ENCODE results near the gene MB.

Gene MB

GRCh38 chr22:35661464-35661863 lies 44.3 kb upstream of the MB start:
- no peaks in the 10 kb centered on the region for H3K4me1 ChIP-seq (ENCODE audit: insufficient read depth, poor library complexity, severe bottlenecking)
- H3K27me3 ChIP-seq (ENCODE audit: insufficient read depth, poor library complexity, severe bottlenecking), result no peaks in the 10 kb centered on the region
- TF ChIP-seq, protein P1, sequence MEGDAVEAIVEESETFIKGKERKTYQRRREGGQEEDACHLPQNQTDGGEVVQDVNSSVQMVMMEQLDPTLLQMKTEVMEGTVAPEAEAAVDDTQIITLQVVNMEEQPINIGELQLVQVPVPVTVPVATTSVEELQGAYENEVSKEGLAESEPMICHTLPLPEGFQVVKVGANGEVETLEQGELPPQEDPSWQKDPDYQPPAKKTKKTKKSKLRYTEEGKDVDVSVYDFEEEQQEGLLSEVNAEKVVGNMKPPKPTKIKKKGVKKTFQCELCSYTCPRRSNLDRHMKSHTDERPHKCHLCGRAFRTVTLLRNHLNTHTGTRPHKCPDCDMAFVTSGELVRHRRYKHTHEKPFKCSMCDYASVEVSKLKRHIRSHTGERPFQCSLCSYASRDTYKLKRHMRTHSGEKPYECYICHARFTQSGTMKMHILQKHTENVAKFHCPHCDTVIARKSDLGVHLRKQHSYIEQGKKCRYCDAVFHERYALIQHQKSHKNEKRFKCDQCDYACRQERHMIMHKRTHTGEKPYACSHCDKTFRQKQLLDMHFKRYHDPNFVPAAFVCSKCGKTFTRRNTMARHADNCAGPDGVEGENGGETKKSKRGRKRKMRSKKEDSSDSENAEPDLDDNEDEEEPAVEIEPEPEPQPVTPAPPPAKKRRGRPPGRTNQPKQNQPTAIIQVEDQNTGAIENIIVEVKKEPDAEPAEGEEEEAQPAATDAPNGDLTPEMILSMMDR (IDR thresholded peaks at IDR 0.05; ENCODE audit: poor library complexity, severe bottlenecking), result no peak
- H3K4me3 ChIP-seq (ENCODE audit: severe bottlenecking), result no peak overlapping the region
- H3K27ac ChIP-seq (ENCODE audit: poor library complexity, severe bottlenecking), result no peak overlapping the region
- peaks cover 18% of the 10 kb centered on the region for H3K9me3 ChIP-seq (ENCODE audit: severe bottlenecking)
- ATAC-seq (ENCODE audit: low read depth), result no peak
- peaks cover 39% of the 10 kb centered on the region for H3K36me3 ChIP-seq (ENCODE audit: low read depth)
- DNase-seq (ENCODE audit: low spot score), result no peak

GRCh38 chr22:35660291-35661127 lies 43.4 kb upstream of the MB start:
- TF ChIP-seq, protein P1 (IDR thresholded peaks at IDR 0.05; ENCODE audit: poor library complexity, severe bottlenecking), result no peak
- DNase-seq (ENCODE audit: low spot score), result no peak
- Histone ChIP-seq H3K9me3 (ENCODE audit: severe bottlenecking) (peaks cover 14% of the 10 kb centered on the region), H3K4me3 (ENCODE audit: severe bottlenecking) (no peak overlapping the region), H3K27ac (ENCODE audit: poor library complexity, severe bottlenecking) (no peak overlapping the region), H3K27me3 (ENCODE audit: insufficient read depth, poor library complexity, severe bottlenecking) (no peaks in the 10 kb centered on the region), H3K4me1 (ENCODE audit: insufficient read depth, poor library complexity, severe bottlenecking) (no peaks in the 10 kb centered on the region), H3K36me3 (ENCODE audit: low read depth) (peaks cover 39% of the 10 kb centered on the region)
- ATAC-seq (ENCODE audit: low read depth), result no peak

GRCh38 chr22:35657571-35658312 lies 40.6 kb upstream of the MB start:
- H3K27me3 ChIP-seq (ENCODE audit: insufficient read depth, poor library complexity, severe bottlenecking), result no peaks in the 10 kb centered on the region
- no peak overlapping the region for H3K4me3 ChIP-seq (ENCODE audit: severe bottlenecking)
- DNase-seq (ENCODE audit: low spot score), result no peak
- TF ChIP-seq, protein P1 (IDR thresholded peaks at IDR 0.05; ENCODE audit: poor library complexity, severe bottlenecking), result no peak
- no peaks in the 10 kb centered on the region for H3K4me1 ChIP-seq (ENCODE audit: insufficient read depth, poor library complexity, severe bottlenecking)
- no peaks in the 10 kb centered on the region for H3K9me3 ChIP-seq (ENCODE audit: severe bottlenecking)
- ATAC-seq (ENCODE audit: low read depth), result no peak
- H3K27ac ChIP-seq (ENCODE audit: poor library complexity, severe bottlenecking), result no peak overlapping the region
- H3K36me3 ChIP-seq (ENCODE audit: low read depth), result peaks cover 29% of the 10 kb centered on the region

DNA sequence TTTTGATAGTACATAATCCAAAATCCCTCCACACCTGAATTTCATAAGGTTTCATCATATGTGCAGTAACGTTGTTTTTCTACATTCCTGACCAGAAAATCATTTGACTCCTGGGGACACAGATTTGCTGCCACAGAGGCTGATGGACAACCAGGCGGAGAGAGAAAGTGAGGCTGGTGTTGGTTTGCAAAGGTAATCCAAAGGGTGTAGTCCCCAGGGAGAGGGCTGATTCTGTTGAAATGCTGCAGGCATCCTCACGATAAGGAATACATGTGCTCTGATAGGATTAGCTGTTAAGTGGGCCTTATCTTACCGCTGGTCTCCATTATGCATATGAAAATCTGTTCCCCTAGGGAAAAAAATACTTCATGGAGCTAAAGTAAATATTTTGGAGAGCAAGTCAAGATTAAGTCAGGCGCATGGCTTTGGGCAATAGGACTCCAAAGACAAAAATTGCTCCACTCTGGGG lies 39.2 kb upstream of the MB start:
- TF ChIP-seq, protein P1 (IDR thresholded peaks at IDR 0.05; ENCODE audit: poor library complexity, severe bottlenecking), result no peak
- Histone ChIP-seq H3K27ac (ENCODE audit: poor library complexity, severe bottlenecking) (no peak overlapping the region), H3K9me3 (ENCODE audit: severe bottlenecking) (no peaks in the 10 kb centered on the region), H3K4me3 (ENCODE audit: severe bottlenecking) (no peak overlapping the region), H3K27me3 (ENCODE audit: insufficient read depth, poor library complexity, severe bottlenecking) (no peaks in the 10 kb centered on the region), H3K4me1 (ENCODE audit: insufficient read depth, poor library complexity, severe bottlenecking) (no peaks in the 10 kb centered on the region), H3K36me3 (ENCODE audit: low read depth) (peaks cover 29% of the 10 kb centered on the region)
- DNase-seq (ENCODE audit: low spot score) (no peak), ATAC-seq (ENCODE audit: low read depth) (no peak)
